ENCODE measurements around the gene DHDDS.
A peak's percentile ranks its signal among the peaks of the same experiment; 100 is the strongest.
"Not testable (repeated sequence)": the region's sequence is repeated elsewhere in the genome, so short reads cannot be mapped to it uniquely, and the experiment has no call there.

The DHDDS gene, protein sequence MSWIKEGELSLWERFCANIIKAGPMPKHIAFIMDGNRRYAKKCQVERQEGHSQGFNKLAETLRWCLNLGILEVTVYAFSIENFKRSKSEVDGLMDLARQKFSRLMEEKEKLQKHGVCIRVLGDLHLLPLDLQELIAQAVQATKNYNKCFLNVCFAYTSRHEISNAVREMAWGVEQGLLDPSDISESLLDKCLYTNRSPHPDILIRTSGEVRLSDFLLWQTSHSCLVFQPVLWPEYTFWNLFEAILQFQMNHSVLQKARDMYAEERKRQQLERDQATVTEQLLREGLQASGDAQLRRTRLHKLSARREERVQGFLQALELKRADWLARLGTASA

DNA sequence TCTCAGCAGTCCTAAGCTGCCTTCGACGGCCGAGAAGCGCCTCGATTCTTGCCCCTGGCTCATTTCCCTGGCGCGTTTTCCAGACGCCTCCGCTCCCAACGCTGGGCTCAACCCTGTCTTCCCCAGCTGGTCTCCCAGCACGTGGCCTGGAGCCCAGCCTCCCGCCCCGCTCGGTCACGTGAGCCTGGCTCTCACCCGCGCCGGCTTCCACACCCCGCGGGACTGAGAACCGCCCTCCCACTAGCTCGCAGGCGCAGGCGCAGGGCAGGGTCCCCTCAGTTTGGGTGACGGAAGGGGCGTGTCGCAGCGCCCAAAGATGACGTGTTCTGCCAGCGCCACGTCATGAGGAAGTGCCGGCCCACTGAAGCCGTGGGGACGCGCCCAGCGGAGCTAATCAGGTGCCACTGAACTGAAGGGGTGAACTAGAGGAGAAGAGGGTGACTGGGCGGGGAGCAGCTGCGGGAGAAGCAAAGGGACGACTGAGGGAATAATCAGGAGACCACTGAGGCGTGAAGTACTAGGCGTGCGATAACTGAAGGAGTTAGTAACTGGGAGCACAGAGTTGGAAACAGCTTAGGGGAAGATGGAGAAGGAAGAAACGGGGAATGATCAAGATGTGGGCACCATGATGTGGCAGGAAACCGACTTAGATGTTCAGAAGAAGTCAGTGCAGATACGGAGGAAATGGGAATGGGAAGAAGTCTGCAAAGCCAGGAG is at the start of gene DHDDS:
Gene DHDDS, plus strand, starts transcription at position 343 of the 717 bp plus-strand sequence. CDS start 625 bp downstream, outside the sequence.
- DNase-seq (ENCODE audit: low read depth), result peak; percentile 95

DNA sequence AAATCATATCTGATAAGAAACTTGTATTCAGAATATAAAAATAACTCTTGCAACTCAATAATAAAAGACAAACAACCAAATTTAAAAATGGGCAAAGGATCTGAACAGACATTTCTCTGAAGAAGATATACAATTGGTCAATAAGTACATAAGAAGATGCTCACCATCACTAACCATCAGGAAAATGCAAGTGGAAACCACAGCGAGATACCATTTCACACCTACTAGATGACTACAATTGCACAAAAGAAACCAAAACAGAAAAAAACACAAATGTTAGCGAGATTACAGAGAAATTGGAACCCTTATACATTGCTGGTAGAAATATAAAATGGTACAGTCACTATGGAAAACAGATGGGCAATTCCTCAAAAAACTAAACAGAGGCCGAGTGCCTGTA is 48.0 kb upstream of the DHDDS start:
- DNase-seq (ENCODE audit: low read depth), result no peak

DNA sequence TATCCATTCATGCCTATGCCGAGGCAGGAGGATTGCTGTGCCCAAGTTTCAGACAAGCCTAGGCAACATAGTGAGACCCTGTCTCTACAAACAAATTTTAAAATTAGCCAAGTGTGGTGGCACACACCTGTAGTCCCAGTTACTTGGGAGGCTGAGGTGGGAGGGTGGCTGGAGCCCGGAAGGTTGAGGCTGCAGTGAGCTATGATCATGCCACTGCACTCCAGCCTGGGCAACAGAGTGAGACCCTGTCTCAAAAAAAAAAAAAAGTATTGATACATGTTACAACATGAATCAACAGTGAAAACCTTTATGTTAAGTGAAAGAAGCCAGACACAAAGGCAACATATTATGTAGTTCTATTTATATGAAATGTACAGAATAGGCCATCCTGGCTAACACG is 47.1 kb upstream of the DHDDS start:
- not testable (repeated sequence) for DNase-seq (ENCODE audit: low read depth)

DNA sequence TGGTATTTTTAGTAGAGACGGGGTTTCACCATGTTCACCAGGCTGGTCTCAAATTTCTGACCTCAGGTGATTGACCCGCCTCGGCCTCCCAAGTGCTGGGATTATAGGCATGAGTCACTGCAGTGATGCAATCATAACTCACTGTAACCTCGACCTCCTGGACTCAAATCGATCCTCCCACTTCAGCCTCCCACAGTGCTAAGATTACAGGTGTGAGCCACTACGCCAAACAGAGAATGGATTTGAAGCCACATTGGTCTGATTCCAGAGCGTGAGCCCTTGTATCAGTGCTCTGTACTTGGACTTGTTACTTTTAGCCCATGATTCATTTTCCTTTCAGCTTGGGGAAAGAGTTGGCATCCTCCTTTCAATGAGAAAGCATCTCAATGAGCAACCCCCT is 44.7 kb upstream of the DHDDS start:
- DNase-seq (ENCODE audit: low read depth), result no peak

DNA sequence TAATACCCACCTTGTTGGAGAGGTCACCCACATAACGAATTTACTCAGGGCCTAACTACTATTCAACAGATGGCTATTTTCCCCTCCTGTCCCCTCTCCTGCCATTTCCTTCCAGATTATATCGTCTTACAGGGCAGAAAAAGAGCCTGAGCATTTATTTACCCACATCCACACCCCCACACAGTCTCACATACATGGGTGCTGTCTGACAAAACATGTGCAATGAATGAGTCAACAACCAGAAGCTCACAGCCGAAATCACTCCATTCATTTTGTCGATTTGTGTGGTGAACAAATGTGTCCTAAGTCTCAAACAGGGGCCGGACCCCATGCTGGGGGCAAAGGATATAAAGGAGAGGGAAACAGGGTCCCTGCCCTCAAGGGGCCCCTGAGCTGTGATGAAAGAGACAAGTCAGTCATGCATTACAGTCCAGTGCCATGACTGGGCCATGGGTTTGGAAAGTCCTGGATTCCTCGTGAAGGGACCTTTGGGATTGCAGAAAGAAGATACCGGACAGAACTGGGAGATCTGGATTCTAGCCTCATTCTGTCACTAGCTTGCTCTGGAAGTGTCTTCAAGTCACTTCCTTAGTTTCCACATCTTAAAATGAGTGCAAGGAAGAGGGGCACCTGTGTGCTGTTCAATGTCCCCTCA is 43.2 kb upstream of the DHDDS start:
- no peak for DNase-seq (ENCODE audit: low read depth)

DNA sequence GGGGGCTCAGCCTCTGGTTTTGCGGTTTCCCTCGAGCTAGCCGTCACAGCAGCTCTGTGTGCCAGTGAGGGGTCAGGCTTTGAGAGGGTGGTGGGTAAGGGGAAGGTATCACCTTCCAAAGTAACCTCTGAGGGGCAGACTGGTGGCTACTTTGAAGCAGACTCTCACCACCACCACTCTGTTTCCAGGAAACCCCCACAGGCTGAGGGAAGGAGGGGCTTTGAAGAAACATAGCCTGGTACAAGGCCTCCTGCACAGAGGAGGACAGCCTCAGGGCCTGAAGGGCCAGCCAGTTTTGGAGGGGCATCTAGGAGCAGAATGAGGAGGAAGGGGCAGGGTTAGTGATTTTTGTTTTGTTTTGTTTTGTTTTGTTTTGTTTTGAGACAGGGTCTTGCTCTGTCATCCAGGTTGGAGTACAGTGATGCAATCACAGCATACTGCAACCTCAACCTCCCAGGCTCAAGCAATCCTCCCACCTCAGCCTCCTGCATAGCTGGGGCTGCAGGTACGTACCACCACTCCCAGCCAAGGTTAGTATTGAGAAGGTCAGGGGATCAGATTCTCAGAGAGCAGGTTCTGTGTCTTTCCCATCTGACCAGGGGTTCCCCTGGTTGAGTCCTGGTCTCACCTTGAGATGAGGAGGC is 42.4 kb upstream of the DHDDS start:
- DNase-seq (ENCODE audit: low read depth), result no peak

DNA sequence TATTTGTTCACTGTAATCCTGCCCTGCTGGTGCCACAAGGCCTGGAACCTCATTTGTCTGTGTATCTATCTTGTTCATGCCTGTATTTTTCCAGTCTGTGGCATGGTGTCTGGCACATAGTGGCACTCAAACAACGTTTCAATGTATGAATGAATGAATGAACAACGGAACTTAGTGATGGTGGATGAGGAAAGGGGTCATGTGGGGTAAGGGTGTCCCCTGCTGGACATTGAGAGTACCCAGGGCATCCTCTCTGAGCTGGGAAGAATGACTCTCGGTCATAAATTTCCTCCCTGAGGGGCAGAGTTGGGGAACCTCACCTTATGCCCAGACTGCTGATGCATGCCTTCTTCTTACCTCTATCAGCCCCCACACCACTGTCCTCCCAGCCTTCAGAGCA is 40.7 kb upstream of the DHDDS start:
- peak; percentile 46 for DNase-seq (ENCODE audit: low read depth)

DNA sequence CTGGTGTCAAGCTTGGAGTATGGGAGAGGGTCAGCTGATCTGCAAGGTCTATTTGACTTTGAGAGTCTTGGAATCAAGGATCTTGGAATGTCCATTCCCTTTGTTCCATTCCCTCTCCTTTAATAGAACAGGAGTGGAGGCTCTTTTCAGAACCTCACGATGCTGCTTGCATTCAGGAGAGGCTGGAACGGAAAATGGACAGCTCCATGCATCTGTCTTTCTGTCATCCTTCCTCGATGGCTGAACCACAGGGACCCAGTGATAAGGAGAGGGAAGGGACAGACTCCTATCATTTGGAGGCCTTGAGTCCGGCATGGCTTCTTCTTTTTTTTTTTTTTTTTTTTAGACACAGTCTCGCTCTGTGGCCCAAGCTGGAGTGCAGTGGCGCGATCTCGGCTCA is 36.4 kb upstream of the DHDDS start:
- no peak for DNase-seq (ENCODE audit: low read depth)

DNA sequence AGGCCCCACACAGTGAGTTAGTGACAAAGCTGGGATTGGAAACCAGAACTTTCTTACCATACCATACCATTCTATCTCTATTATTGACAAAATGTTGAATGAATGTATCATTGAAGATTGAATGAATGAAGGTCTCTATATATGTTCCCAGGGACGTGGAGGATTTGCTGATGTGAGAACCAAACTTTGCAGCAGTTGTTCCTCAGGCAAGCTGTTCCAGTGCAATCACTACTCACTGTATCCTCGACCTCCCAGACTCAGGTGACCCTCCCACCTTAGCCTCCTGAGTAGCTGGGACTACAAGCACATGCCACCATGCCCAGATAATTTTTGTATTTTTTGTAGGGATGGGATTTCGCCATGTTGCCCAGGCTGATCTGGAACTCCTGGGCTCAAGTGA is 33.1 kb upstream of the DHDDS start:
- no peak for DNase-seq (ENCODE audit: low read depth)

DNA sequence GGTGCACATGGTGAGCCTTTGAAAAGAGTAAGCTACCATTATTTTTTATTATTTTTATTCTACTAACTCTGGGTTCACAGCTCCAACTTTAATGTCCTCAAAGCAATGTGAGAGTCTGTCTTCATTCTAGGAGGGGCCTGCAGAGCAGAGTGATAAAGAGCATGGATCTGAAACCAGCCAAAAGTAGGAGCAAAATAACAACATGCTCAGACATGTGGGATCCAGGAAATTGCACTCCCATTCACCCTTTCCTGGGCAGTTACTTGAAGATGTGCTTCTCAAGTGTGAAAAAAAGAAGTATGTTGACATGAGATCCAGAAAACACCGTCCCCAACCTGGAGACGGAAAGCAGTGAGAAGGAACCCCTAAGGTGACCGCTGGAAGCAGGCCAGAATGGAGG is 30.2 kb upstream of the DHDDS start:
- no peak for DNase-seq (ENCODE audit: low read depth)

DNA sequence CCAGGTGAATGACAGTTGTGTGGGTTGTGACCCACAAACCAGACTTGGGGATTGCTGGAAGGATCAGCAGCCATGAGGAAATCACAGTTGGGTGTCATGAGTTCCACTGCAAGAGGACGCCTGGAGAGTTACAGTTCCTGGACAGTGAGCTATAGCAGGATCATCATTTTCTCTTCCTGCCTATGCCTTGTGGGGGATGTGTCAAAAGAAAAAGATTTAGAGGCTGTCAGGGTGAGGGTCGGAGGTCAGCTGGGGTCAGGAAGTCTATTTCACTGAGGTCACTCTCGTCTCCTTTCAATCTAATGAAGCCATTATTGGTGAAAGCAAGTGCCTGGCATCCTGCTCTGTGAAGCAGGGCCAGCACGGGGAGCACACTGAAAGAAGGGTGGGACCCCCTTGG is 28.5 kb upstream of the DHDDS start:
- no peak for DNase-seq (ENCODE audit: low read depth)

DNA sequence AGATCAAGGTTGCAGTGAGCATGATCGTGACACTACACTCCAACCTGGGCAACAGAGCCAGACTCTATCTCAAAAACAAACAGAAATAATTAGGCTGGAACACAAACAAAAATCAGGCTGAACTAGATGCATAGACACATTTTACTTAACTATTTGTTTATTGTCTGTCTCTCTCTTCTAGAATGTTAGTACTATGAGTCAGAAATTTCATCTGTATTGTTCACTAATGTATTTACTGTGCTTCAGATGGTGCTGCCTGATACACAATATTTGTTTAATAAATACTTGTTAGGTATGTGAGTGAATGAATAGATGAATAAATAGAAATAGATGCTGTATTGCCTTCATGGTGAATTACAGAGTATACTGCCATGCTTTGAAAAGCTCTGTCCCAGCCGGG is 27.5 kb upstream of the DHDDS start:
- DNase-seq (ENCODE audit: low read depth), result no peak

DNA sequence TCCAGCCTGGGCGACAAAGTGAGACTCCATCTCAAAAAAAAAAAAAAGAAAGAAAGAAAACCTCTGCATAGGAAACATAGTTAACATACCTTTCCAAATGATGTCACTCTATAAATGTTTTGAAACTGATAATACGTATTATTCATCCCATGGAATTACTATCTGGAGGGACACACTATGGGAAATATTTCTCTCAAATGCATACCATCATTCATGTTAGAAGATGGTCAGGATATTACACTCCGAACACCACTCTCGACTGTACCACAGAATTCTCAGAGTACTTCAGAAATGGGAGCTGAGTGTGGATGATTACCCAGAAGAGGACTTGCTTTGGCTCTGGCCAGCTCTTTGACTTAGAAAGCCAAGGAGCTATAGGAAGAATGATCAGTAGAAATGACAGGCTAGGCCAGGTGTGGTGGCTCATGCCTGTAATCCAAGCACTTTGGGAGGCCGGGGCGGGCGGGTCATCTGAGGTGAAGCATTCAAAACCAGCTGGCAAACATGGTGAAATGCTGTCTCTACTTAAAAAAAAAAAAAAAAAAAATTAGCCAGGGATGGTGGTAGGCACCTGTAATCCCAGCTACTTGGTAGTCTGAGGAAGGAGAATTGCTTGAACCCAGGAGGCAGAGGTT is 26.7 kb upstream of the DHDDS start:
- no peak for DNase-seq (ENCODE audit: low read depth)

DNA sequence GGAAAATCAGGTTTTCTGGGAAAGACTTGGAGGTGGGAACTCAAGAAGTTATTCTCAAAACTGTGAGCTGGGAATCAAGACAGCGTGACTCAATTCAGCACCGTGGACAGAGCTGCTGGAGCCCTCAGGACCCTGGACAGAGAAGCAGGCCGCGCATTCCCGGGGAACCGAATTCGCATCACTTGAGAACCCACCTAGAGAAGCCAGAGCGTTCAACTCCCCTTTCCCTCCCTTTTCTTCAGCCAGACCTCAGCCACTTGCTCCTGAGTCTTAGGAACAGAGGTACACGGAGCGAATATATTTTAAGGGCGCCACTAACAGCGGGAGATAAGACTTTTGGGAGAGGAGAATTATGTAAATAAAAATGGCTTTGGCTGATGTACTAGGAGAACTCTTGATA is 23.5 kb upstream of the DHDDS start:
- peak; percentile 52 for DNase-seq (ENCODE audit: low read depth)

DNA sequence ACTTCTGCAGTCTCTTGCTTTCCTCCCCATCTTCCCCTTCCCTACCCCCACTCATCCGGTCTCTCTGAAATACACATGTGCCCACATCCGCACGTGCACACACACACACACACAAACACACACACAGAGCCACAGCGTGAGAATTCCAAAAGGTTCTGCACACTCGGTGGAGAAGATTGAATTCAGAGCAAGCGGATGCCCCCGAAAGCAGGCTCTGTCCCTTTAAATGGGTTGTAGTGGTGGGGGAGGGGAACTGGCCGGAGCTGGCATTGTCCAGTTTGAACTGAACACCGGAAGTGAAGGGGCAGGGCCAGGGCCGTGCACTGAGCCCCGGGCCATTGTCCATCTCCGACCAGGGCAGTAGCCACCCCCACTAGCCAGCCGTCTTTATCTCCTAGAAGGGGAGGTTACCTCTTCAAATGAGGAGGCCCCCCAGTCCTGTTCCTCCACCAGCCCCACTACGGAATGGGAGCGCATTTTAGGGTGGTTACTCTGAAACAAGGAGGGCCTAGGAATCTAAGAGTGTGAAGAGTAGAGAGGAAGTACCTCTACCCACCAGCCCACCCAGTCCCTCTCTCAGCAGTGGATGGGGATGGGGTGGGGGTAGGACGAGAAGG is 22.8 kb upstream of the DHDDS start:
- no peak for DNase-seq (ENCODE audit: low read depth)

DNA sequence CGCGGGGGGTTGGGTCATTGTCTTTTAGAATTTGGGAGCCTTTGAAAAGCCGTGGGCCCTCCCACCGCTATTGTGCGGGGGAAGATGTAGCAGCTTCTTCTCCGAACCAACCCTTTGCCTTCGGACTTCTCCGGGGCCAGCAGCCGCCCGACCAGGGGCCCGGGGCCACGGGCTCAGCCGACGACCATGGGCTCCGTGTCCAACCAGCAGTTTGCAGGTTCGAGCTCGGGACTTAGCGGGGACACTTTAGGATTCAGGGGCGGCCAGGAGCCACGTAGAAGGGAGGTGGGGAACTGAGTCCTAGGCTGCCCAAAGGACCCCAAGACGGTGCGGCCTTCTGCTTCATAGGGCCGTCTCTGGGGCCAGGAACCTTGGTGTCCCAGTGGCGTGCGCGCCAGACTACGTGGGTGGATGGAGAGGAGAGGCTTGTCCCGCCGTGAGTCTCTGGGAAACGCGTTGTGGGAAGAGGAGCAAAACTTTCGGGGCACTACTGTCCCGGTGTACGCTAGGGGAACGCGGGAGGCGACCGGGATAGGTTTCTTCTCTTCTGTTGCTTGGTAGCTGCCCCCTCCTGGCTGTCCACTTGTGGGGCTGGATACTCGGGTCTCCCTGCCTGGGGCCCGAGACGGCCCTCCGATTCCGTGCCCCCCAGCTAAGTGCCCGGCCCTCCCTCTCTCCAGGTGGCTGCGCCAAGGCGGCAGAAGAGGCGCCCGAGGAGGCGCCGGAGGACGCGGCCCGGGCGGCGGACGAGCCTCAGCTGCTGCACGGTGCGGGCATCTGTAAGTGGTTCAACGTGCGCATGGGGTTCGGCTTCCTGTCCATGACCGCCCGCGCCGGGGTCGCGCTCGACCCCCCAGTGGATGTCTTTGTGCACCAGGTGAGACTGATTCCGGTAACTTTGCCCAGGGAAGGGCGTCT is 21.2 kb upstream of the DHDDS start, which contains the start of gene LIN28A:
Gene LIN28A, plus strand, starts transcription at position 112 of the 918 bp plus-strand sequence. Its CDS starts 75 bp downstream, at position 187.
- DNase-seq (ENCODE audit: low read depth), result no peak

DNA sequence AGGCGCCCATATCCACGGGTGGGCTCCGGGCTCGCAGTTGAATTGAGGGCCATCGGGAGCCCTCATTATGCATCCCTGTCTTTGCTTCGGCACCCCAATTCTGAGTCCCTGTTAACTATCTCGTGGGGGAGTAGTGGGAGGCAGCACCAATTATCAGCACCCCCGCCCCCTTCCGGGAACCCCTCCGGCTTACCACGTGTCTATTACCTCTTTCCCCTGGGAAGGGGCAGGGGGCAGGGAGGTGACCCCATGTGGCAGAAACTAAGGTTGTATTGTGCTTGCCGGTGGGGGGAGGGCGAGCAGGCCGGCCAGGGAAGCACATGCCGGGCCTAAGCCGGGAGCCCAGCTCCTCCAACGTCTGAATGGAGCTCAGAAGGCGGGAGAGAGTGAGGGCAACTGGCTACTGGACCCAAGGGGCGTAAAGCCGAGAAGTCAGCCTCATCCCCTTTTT is 20.5 kb upstream of the DHDDS start:
- DNase-seq (ENCODE audit: low read depth), result no peak

DNA sequence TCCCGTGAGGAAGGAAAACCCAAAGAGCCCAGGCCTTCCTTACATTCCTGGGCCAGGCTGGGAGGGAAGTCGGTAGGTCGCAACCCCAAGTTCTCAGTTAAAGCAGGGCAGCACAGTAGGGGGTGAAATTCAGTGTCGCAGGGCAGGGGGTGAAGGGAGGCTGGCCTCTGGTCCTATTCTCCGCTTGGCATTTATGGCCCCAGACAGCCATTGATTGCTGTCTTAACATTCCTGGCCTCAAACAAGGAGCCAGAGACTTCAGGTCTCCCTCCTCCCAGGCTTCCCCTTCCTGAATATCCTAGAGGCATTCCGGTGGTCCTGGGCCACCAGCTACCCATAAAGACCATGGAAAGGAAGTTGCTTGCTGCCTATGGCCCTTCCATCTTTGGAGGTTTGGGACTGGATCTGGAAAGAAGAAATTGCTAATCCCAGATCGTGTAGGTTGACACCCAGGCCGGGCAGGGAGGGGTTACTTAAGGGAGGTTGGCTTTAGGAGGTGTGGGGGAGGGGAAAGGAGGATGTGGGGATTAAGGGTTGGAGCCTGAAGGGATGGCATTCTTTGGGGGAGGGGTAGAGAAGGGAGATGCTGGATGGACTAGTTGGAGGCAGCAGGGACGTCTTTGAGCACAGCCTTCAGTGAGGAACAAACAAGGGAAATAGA is 19.8 kb upstream of the DHDDS start:
- no peak for DNase-seq (ENCODE audit: low read depth)

DNA sequence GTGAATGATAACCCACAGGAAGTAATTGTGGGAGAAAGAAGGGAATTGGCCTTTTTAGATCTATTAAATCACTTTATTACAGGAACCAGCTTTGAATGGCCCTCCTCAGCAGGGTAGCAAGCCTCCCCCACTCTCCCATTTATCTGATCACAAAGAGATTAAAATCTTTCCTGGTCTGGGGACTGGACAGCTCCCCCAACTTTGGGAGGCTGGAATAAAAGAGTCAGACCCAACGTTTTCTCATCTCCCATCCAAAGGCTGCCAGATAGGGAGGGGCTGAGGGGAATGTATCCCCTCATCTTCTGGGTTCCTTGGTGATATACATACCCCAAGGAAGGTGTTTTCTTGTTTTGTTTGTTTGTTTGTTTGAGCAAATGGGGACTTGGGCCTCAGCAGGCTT is 19.1 kb upstream of the DHDDS start:
- DNase-seq (ENCODE audit: low read depth), result no peak
